Pericardium fibroblast (primary cell): ENCODE measurements around the gene JUN. TPM values are rescaled to one million over a fixed set of nuclear protein-coding genes. Genes with fewer than 3 reads are reported as not detected.

Experiments used
- total RNA-seq: library from RNA; depleted of rRNA; stranded (reverse); fragments of >200 nt; gene quantifications from 2 replicates; pipeline ENCODE4 v1.2.3, GENCODE V29; 2015

JUN gene
- 76.2 and 159 TPM in 2 replicates for total RNA-seq

GRCh38 chr1:58783993-58784757 lies at the start of gene JUN:
TSS of gene JUN (minus strand) at chr1:58784047. CDS start at chr1:58783070, 977 bp downstream.

Other genes starting within 250 kb of the JUN start
- gene OMA1, start 237.3 kb downstream of the JUN start, total RNA-seq, result 26.4 and 31.2 TPM in 2 replicates
- gene TACSTD2, start 206.8 kb downstream of the JUN start, total RNA-seq, result under 0.01 TPM in 1 of 2 replicates, not detected in the other
- gene MYSM1, start 84.0 kb downstream of the JUN start, total RNA-seq, result 6.9 and 8.3 TPM in 2 replicates